ENCODE results near the gene TMEM225B.
"Not testable (repeated sequence)": the region's sequence is repeated elsewhere in the genome, so short reads cannot be mapped to it uniquely, and the experiment has no call there.

TMEM225B gene, protein sequence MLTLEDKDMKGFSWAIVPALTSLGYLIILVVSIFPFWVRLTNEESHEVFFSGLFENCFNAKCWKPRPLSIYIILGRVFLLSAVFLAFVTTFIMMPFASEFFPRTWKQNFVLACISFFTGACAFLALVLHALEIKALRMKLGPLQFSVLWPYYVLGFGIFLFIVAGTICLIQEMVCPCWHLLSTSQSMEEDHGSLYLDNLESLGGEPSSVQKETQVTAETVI

DNA sequence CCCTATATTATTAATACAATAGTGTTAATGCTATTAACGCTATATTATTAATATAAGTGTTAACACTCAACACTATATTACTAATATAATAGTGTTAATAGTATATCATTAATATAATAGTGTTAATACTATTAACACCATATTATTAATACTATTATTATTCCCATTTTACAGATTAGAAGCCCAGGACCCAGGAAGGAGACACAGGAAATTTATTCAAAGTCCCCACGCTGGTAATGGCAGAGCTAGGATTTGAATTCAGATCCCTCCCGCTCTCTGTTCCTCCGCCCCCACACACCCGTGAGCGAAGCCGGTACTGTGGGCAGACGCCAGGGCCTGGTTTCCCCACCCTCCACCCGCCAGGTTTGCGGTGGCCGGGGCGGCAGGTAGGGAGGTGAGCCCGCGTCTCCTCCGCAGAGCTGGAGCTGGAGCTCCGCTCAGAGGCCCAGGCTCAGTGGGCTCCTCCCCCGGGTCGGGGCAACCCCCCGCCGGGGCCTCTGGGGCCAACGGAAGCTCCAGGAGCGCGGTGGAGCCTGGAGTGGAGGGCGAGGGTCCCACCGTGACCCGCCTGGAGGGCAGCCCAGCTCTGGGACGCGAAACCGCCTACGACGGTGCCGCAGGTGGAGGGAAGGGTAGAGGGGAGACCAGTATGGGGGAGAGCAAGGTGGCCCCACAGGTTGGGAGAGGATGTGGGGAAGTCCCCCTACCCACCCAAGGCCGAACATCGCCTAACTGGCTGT lies at the start of gene TMEM225B:
TMEM225B (plus strand) TSS at position 506 of the 740 bp plus-strand sequence. CDS start 6,122 bp downstream, outside the sequence.
- DNase-seq (ENCODE audit: insufficient read length, low spot score) (no peak), FAIRE-seq (no peak)

DNA sequence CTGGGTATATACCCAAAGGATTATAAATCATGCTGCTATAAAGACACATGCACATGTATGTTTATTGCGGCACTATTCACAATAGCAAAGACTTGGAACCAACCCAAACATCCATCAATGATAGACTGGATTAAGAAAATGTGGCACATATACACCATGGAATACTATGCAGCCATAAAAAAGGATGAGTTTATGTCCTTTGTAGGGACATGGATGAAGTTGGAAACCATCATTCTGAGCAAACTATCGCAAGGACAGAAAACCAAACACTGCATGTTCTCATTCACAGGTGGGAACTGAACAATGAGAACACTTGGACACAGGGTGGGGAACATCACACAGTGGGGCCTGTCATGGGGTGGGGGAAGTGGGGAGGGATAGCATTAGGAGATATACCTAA lies 48.5 kb upstream of the TMEM225B start:
- FAIRE-seq; DNase-seq (ENCODE audit: insufficient read length, low spot score): not testable (repeated sequence)

DNA sequence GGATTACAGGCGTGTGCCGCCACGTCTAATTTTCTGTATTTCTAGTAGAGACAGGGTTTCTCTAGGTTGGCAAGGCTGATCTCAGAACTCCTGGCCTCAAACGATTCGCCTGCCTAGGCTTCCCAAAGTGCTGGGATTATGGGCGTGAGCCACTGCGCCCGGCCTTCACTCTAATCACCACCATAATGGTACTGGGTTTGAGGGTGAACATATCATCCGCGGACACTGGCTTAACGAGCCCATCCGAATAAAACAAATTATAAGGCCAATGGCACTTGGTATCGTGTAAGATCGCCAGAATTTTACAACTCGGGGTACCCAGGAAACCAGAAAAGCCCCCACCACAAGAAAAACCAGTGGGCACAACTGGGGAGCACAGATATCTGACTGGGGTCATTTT lies 46.7 kb upstream of the TMEM225B start:
- DNase-seq (ENCODE audit: insufficient read length, low spot score) (no peak), FAIRE-seq (no peak)

DNA sequence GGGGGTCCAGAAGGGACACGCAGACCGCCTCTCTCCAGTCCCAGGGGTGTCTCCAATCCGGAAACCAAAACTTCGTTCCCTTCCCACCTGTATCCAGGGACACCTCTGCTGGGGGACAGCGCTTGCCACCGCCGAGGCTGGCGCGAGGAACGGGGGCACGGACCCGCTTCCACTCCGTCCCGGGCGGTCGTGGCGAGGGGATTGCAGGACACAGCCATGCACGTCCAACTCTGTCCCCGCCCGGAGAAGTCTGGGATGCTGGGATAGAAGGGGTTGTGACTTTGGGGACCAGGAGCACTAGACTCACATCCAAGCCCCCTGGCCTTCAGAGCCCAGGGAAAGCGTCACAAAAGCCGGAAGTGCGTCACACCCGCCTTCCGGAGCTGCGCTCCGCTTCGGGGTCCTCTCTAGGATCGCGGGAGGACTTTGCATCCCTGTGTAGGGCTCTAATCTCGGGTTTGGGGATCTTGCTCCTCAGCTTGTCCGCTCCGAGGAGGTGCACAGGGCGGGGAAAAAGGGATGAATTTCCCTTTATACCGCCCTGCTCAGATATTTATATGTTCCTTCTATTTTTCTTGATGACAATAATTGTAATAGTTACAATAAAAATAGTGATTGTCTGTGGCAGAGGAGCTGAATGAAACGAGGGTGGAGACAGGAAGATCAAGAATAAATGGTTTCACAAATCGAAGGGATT lies 46.2 kb upstream of the TMEM225B start, which contains the start of gene FAM200A:
FAM200A (minus strand) TSS at position 348 of the 697 bp plus-strand sequence. CDS start 3,707 bp downstream, outside the sequence.
- DNase-seq (ENCODE audit: insufficient read length, low spot score) (peak; percentile 90), FAIRE-seq (no peak)

DNA sequence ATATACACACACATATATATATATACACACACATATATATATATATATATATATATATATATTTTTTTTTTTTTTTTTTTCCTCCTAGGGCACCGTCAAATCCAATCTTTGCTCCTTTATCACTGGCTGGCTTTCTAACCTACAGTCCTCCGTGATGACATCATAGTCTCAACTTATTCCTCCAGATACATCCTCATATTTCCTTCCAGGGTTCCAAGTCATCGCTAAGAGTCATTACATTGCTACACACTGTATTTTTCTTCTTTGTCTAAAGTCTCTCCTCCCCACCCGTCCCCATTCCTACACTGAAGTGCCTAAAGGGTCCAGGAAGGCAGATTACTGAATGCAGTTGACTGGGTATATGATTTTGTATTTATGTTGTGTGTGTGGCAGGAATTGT lies 45.0 kb upstream of the TMEM225B start:
- no peak for FAIRE-seq
- DNase-seq (ENCODE audit: insufficient read length, low spot score): no peak

DNA sequence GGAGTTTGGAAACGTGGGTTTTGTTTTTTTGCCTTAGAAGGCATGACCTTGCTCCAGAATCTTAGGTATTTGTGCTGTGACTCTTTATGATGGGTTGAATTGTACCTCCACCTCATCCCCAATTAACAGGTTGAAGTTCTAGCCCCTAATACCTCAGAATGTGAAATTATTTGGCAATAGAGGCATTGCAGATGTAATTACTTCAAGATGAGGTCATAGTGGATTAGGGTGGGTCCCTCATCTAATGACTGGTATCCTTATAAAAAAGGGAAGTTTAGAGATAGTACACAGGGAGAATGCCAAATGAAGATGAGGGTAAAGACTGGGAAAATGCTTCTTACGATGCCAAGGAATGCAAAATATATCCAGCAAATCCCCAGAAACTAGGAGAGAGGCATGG lies 43.1 kb upstream of the TMEM225B start:
- DNase-seq (ENCODE audit: insufficient read length, low spot score): no peak
- no peak for FAIRE-seq

DNA sequence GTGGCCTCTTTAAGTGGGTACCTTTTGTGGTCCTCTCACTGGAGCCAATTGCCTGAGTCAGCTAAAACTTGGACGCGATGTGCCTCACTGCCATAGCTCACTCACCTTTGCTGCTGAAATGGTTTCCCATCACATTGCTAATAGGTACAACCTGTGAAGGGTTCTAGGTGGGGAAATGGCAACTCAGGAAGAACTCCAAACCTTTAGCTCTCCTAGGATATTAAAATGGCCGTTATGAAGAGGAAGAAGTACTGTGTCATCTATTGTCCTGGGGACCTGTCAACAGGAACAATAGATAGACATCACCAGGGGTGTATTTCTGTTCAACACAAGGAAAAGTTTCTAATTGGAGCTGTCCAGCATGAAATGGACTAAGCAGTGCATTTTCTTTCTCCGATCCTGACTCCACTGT lies 40.9 kb upstream of the TMEM225B start:
- DNase-seq (ENCODE audit: insufficient read length, low spot score): no peak
- FAIRE-seq: no peak

DNA sequence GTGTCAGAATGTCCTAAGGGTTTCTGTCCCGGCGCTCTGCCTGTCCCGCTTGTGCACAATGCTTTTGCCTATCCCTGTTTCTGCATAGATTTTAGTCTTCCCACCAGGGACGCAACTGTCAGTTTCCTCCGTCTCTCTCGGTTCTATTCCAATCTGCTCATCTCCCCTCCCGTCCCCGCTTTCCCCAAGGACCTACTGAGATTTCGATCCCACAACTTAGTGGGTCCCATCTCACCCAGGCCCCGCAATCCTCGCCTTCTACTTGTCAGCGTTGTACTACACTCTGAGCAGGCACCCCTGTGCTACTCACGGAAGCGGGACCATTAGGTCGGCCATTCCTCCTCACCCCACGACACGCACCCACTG lies 40.1 kb upstream of the TMEM225B start:
- DNase-seq (ENCODE audit: insufficient read length, low spot score): no peak
- no peak for FAIRE-seq

DNA sequence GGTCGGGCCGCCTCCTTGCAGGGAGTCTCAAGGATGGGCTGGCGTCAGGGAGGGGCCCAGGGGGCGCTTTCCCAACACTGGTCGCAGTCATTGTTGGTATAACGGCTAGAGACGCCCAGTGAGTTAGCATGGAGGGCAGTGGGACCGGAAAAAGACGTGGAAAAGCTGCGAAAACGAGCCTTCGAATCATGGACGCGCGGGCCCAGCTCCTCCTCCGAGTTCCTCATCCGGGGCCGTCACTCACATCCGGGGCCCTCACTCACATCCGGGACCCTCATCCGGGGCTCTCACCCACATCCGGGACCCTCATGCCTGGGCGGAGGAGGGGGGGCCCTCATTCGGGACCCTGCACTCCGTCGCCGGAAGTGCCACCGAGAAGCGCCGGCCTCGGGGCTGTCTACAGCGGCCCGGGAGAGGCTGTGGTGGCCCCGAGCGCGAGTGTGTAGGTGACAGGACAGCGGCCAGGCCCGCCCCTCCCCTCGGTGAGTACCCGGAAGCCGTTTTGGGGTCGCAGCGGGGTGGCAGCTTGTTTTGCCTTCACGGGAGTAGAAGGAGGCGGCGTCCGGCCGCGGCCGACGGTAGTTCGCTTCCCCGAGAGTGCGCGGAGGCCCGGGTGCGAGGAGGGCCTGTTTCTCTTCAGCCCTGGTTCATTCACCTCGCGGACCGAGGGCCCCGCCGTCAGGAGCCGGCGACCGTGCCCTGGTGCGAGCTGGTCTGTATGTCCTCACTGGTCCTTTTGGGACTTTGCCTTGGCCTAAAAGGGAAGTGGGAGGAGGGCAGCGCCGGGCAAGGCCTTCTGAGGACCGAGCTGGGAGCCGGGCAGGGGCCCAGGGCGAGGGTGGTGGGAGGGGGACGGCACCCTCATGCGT lies 39.5 kb upstream of the TMEM225B start, which contains the start of gene ZNF655:
ZNF655 (plus strand) TSS at position 337 of the 869 bp plus-strand sequence. CDS start 1,918 bp downstream, outside the sequence.
- peak; percentile 82 for DNase-seq (ENCODE audit: insufficient read length, low spot score)
- no peak for FAIRE-seq

DNA sequence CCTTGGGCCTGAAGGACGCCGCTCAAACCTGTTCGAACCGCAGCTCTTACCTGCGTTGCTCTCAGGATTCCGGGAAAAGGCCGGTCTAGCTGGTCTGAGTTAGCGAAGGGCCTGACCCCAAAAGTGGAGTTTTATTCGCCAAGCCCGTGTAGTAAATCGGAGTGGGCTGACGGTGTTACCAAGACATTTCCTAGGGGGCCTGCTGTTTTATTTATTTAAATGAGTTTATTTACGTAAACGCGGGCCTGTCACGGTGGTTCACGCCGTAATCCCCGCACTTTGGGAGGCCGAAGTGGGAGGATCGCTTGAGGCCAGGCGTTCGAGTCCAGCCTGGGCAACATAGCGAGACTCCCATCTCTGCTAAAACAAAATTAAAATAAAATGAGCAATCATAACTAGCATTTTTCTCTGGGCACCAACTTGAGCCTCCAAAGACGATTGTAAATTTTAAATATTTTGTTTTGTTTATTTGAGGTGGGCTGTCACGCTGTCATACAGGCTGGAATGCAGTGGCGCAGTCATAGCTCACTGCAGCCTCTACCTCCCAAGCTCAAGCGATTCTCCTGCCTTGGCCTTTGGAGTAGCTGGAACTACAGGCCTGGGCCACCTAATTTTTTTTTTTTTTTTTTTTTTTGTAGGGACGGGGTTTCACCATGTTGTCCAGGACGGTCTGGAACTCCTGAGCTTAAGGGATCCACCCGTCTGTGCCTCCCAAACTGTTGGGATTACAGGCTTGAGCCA lies 38.7 kb upstream of the TMEM225B start:
- FAIRE-seq: no peak

DNA sequence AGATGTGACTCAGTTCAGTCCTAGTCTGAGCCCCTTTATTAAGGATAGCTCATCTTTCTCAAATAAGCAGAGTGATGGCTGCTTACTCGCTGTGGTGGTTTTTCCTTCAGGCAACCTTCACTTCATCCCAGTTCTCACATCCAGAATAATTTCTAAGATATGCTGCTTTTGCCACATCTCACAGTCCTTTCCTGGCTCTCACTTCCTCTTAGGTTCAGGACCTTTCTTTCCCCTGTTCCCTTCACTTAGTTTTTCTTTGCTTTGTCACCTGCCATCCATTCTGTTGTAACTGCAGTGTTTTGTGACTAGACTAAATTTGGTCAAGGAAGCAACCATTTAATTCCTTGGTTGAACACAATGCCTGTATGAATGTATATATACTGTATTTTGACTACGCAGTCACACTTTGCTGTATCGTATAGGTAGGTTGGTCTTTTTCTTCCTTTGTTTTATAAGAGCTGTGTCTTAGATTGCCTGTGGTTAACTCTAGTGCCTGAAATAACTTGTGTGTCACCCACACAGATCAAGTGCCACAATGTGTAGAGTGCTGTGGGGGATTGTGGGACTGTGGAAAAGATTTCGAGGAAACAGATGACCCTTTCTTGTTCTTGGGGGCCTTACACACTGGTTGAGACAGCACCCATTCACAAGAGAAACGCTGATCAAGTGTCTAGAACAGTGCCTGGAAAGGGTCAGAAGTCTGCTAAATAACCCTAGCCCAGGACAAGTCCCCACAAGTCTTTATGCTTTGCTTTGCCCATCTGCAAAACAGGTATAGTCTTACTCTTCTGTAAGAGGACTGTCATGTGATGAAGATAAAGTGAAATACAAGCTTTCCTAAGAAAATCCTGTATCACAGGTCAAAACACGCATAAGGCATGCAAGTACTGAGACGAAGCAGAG lies 37.0 kb upstream of the TMEM225B start:
- DNase-seq (ENCODE audit: insufficient read length, low spot score) (no peak), FAIRE-seq (no peak)

More for the DNA sequence above, 38.7 kb upstream of the TMEM225B start:
- DNase-seq (ENCODE audit: insufficient read length, low spot score): no peak

DNA sequence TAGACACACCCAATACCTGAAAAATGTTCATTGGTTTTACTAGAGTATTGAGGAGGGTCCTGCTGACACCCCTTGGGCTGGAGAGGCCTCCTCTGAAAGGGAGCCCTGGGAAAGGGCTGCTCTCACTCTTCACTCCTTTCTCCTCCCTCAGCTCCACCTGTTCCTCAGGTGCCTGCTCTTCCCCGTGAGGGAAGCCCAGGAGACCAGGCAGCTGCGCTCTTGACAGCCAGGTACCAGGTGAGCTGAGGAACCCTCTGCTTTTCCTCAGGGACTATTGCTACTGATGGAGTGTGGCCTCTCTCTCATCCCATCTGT lies 36.4 kb upstream of the TMEM225B start:
- no peak for DNase-seq (ENCODE audit: insufficient read length, low spot score)
- FAIRE-seq: no peak

DNA sequence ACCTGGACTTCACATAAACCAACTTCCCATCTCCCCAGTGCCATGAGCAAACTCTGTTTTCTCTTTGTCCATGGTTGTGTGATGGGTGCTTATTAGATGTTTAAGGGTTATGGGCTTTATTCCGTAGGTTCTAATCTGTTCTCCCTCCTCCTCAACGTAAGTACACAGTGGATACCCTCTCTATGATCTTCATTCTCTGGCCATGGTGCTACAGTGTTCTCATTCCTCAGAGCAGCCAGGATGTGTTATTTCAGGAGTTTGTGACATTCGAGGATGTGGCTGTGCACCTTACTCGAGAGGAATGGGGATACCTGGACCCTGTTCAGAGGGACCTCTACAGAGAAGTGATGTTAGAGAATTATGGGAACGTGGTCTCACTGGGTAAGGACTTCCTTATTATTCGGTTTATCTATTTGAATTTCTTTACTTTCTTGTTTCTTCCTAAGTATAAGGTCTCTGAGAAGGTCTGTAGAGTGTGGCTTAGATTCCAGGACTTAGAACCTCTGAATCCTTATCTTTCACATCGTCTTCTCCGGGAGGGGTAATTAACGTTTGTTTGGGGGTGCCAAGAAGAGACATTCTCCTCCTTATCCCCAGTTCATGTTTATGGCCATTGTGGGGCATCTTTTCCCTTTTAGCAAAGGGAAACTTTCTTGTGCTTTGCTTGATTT lies 35.8 kb upstream of the TMEM225B start:
- no peak for DNase-seq (ENCODE audit: insufficient read length, low spot score)
- FAIRE-seq: no peak

DNA sequence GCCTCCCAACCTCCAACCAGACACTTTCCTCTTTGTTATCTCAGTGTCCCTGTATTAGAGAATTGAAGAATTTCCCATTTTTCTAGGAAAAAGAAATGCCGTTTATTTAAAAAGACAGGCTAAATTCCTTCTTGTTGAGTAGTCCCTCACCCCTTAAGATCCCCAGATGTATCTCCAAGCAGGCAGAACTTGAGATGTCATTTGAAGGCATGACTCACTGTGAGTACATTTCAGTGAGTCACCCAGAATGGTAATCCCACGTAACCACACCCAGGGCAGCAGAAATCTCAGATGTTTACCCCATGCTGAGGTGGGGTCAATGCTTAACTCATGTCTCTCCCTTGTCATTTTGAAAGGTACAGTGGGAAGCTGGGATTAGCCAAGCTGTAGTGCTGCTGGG lies 35.2 kb upstream of the TMEM225B start:
- no peak for FAIRE-seq
- DNase-seq (ENCODE audit: insufficient read length, low spot score): peak; percentile 88

DNA sequence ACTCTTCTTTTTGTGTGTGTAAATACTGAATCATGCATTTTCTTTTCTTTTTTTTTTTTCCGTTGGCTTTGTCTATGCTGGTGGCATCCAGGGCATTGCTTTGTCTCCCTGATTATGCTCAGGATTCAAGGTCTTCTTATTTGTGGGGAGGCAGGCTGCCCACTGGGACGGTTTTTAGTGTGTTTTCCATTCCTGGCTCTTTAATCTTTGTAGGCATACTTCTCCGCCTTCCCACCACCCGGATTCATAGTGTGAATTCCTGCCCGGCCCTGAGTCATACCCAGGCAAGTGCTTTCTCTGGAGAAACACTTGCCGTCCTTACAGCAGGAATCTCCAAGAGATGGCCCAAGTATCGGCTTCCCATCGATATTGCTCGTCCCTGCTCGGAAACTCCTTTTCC lies 34.4 kb upstream of the TMEM225B start:
- no peak for DNase-seq (ENCODE audit: insufficient read length, low spot score)
- no peak for FAIRE-seq

DNA sequence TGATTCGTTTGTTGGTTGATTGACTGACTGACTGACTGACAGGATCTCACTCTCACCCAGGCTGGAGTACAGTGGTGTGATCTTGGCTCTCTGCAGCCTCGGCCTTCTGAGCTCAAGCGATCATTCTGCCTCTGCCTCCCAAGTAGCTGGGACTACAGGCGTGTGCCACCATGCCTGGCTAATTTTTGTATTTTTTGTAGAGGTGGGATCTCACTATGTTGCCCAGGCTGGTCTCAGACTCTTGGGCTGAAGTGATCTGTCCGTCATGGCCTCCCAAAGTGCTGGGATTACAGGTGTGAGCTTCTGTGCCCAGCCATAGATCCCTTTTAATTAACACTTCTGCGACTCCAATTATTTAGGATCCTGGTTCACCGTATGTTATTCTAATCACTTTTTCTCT lies 29.3 kb upstream of the TMEM225B start:
- DNase-seq (ENCODE audit: insufficient read length, low spot score); FAIRE-seq: not testable (repeated sequence)

DNA sequence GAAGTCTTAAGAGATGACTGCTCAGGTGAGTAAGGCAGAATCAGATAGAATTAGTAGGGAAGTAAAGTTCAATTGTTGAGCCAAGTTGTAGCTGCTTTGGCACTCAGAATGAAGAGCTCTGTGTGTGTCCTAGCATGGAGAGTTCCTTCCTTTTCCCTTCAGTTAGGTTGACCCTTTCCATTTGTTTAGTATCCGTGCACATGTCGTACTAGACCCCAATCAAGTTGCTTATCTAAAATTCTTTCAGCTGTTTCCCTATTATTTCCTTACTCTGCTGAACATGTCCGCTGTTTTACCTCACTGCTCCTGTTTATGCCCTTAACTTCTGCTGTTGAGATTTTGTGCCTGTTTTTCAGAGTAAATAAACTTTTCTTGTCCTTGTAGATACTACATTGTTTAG lies 26.3 kb upstream of the TMEM225B start:
- no peak for DNase-seq (ENCODE audit: insufficient read length, low spot score)
- FAIRE-seq: no peak

DNA sequence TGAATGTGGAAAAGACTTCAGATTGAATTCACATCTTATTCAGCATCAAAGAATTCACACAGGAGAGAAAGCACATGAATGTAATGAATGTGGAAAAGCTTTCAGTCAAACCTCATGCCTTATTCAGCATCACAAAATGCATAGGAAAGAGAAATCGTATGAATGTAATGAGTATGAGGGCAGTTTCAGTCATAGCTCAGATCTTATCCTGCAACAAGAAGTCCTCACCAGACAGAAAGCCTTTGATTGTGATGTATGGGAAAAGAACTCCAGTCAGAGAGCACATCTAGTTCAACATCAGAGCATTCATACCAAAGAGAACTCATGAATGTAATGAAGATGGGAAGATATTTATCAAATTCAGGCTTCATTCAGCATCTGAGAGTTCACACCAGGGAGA lies 24.8 kb upstream of the TMEM225B start:
- no peak for DNase-seq (ENCODE audit: insufficient read length, low spot score)
- FAIRE-seq: no peak

Measured in HTR-8/SVneo (cell line).